Loucy (cell line): ENCODE measurements around the gene ADAMTS6.
"Not testable (repeated sequence)": the region's sequence is repeated elsewhere in the genome, so short reads cannot be mapped to it uniquely, and the experiment has no call there.

Experiments
- EZH2phosphoT487 ChIP-seq: fragments of 200-600 bp; IDR thresholded peaks from 2 replicates; pipeline ENCODE4 v1.6.1; 2018; ENCODE audit warnings: antibody characterized with exemption, mild to moderate bottlenecking, moderate library complexity, borderline replicate concordance
- TF ChIP-seq, protein P1 (sequence below): fragments of 200-600 bp; sonication (generic); conservative IDR thresholded peaks from 2 replicates; pipeline ENCODE4 v1.5.1; 2014; ENCODE audit warnings: mild to moderate bottlenecking, antibody characterized with exemption, low read length

DNA sequence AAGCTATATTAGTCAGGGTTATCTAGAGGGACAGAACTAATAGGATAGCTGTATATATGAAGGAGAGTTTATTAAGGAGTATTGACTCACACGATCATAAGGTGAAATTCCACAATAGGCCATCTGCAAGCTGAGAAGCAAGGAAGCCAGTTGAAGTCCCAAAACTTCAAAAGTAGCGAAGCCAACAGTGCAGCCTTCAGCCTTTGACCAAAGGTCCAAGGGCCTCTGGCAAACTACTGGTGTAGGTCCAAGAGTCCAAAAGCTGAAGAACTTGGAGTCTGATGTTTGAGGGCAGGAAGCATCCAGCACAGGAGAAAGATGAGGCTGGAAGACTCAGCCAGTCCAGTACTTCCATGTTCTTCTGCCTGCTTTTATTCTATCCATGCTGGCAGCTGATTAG is 5.1 kb upstream of the ADAMTS6 start:
- TF ChIP-seq, protein P1, sequence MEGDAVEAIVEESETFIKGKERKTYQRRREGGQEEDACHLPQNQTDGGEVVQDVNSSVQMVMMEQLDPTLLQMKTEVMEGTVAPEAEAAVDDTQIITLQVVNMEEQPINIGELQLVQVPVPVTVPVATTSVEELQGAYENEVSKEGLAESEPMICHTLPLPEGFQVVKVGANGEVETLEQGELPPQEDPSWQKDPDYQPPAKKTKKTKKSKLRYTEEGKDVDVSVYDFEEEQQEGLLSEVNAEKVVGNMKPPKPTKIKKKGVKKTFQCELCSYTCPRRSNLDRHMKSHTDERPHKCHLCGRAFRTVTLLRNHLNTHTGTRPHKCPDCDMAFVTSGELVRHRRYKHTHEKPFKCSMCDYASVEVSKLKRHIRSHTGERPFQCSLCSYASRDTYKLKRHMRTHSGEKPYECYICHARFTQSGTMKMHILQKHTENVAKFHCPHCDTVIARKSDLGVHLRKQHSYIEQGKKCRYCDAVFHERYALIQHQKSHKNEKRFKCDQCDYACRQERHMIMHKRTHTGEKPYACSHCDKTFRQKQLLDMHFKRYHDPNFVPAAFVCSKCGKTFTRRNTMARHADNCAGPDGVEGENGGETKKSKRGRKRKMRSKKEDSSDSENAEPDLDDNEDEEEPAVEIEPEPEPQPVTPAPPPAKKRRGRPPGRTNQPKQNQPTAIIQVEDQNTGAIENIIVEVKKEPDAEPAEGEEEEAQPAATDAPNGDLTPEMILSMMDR: not testable (repeated sequence)
- TF ChIP-seq EZH2phosphoT487: not testable (repeated sequence)
